GM23338 (cell line): ENCODE results near the gene HSPB8.

ENCODE experiments used
- CREB1 ChIP-seq: fragments of 250-450 bp; sonication (Bioruptor Pico); IDR thresholded peaks from 2 replicates; pipeline ENCODE4 v1.5.0; 2020; ENCODE audit warnings: low read depth, mild to moderate bottlenecking, moderate library complexity
- CTCF ChIP-seq, 2 experiments: fragments of 200-600 bp in 1 of 2; sonication (generic) in 1 of 2; conservative IDR thresholded peaks; 2 replicates each; pipeline versions ENCODE4 v1.5.1 to v1.6.1; 2016 to 2017; ENCODE audit warnings: antibody characterized with exemption in 2 of 2, low read depth in 2 of 2, mild to moderate bottlenecking in 2 of 2, moderate library complexity in 1 of 2
- ETS1 ChIP-seq: IDR thresholded peaks from 2 replicates; pipeline ENCODE4 v1.6.1; 2016; ENCODE audit warnings: antibody characterized with exemption
- EZH2 ChIP-seq: fragments of 200-600 bp; sonication (generic); IDR thresholded peaks from one replicate; pipeline ENCODE4 v1.8.0; 2017; ENCODE audit warnings: antibody characterized with exemption, mild to moderate bottlenecking, low read depth; ENCODE audit not compliant: unreplicated experiment
- EZH2phosphoT487 ChIP-seq: fragments of 200-600 bp; sonication (generic); IDR thresholded peaks from one replicate; pipeline ENCODE4 v1.8.1; 2018; ENCODE audit warnings: antibody characterized with exemption; ENCODE audit not compliant: unreplicated experiment
- JUNB ChIP-seq: IDR thresholded peaks from one replicate; pipeline ENCODE4 v1.6.1; 2016; ENCODE audit warnings: antibody characterized with exemption; ENCODE audit not compliant: unreplicated experiment
- POLR2AphosphoS5 ChIP-seq: IDR thresholded peaks from 2 replicates; pipeline ENCODE4 v1.6.1; 2016; ENCODE audit warnings: antibody characterized with exemption, low read depth
- REST ChIP-seq: IDR thresholded peaks from one replicate; pipeline ENCODE4 v1.6.1; 2018; ENCODE audit warnings: antibody characterized with exemption; ENCODE audit not compliant: unreplicated experiment
- STAT1 ChIP-seq: IDR thresholded peaks from one replicate; pipeline ENCODE4 v1.6.1; 2016; ENCODE audit warnings: antibody characterized with exemption; ENCODE audit not compliant: unreplicated experiment

- TF ChIP-seq CTCF (conservative IDR thresholded peaks at IDR 0.05; ENCODE audit: low read depth in 2 of 2) (no peak), POLR2AphosphoS5 (no peak), EZH2 (no peak), STAT1 (no peak), CREB1 (CRISPR knock-in tag) (no peak), EZH2phosphoT487 (no peak), JUNB (no peak), REST (no peak), ETS1 (no peak)
Measured at GRCh38 chr12:119136811-119137410, 41.8 kb upstream of the HSPB8 start.
